ENCODE data around the gene CIDEA.

GRCh38 chr18:12252061-12252460 is 2.1 kb upstream of the CIDEA start:
- TF ChIP-seq EZH2phosphoT487 (IDR thresholded peaks at IDR 0.05; ENCODE audit: insufficient read depth, low read depth) (no peak), EZH2 (IDR thresholded peaks at IDR 0.05; ENCODE audit: insufficient read depth, poor library complexity, severe bottlenecking) (no peak)

Measured in GM23248 (cell line).